ENCODE results near the gene MOGAT2. TPM values are rescaled to one million over a fixed set of nuclear protein-coding genes. Genes with fewer than 3 reads are reported as not detected.

The MOGAT2 gene
- total RNA-seq, 1 experiment from 2014 or later, result 0.12 TPM

GRCh38 chr11:75777461-75778110 is 59.9 kb downstream of the MOGAT2 start:
- peaks cover 0 to 14% of the 10 kb centered on the region in 2 experiments; a peak in 2 of 4 replicates for H3K4me1 ChIP-seq (ENCODE audit: control insufficient read depth in 1 of 2, insufficient read depth in 2 of 2, low read length in 2 of 2)
- intact Hi-C loops (cut with micrococcal nuclease), result no loop called here
- ChIA-PET POLR2A (no interaction called here), RAD21 (ENCODE audit: low non-redundant PET in 1 of 2, low total read pairs in 2 of 2, uncharacterized antibody in 2 of 2, unreplicated experiment in 2 of 2) (no interaction called here), CTCF (no interaction called here)
- no TSS peak for BruUV-seq (replicated peaks)
- H2AFZ ChIP-seq (ENCODE audit: low read depth, low read length, poor library complexity, severe bottlenecking), result no peak overlapping the region
- H3K4me2 ChIP-seq (ENCODE audit: low read length), result peak overlapping the region; percentile 55
- no peaks in the 10 kb centered on the region for H3K36me3 ChIP-seq (ENCODE audit: control insufficient read depth in 1 of 2, insufficient read depth in 2 of 2, low read length in 2 of 2)
- no peaks in the 10 kb centered on the region for H4K20me1 ChIP-seq (ENCODE audit: insufficient read depth)
- no peak overlapping the region for H3K9ac ChIP-seq (ENCODE audit: low read length)
- H3K27ac ChIP-seq (ENCODE audit: low read depth, low read length), result no peak overlapping the region
- TF ChIP-seq ZNF274 (IDR thresholded peaks at IDR 0.05; ENCODE audit: low read depth, low read length) (no peak), ZBTB33 (IDR thresholded peaks at IDR 0.05; ENCODE audit: extremely low read depth, insufficient replicate concordance, low read length) (no peak), FOSL1 (IDR thresholded peaks at IDR 0.05; ENCODE audit: low read depth) (no peak; the same call in 1 of the 2 replicates), EZH2 (IDR thresholded peaks at IDR 0.05) (no peak), CTCF (IDR thresholded peaks at IDR 0.05 in 2 of 3, conservative IDR thresholded peaks at IDR 0.05 in 1 of 3; ENCODE audit: borderline replicate concordance in 1 of 3, insufficient read depth in 1 of 3, low read depth in 2 of 3, low read length in 2 of 3) (no peak), RAD21 (IDR thresholded peaks at IDR 0.05; ENCODE audit: low read depth) (no peak), YY1 (IDR thresholded peaks at IDR 0.05; ENCODE audit: extremely low read depth, insufficient replicate concordance, low read depth, low read length) (no peak), MAX (IDR thresholded peaks at IDR 0.05) (no peak), CBX3 (IDR thresholded peaks at IDR 0.05; ENCODE audit: low read depth) (no peak), POLR2AphosphoS5 (IDR thresholded peaks at IDR 0.05; ENCODE audit: low read depth, low read length) (no peak), ATF3 (IDR thresholded peaks at IDR 0.05) (no peak), EZH2phosphoT487 (IDR thresholded peaks at IDR 0.05; ENCODE audit: borderline replicate concordance) (no peak), JUND (IDR thresholded peaks at IDR 0.05) (no peak), ELF1 (IDR thresholded peaks at IDR 0.05; ENCODE audit: borderline replicate concordance, low read depth) (no peak), ZFX (IDR thresholded peaks at IDR 0.05) (no peak), TCF7L2 (IDR thresholded peaks at IDR 0.05; ENCODE audit: borderline replicate concordance, extremely low read depth, insufficient read depth, insufficient read length) (no peak), REST (IDR thresholded peaks at IDR 0.05; ENCODE audit: low read depth) (no peak), EGR1 (IDR thresholded peaks at IDR 0.05; ENCODE audit: low read depth) (no peak), SRF (IDR thresholded peaks at IDR 0.05; ENCODE audit: low read depth) (no peak), CEBPB (IDR thresholded peaks at IDR 0.05; ENCODE audit: low read depth) (no peak)
- DNase-seq (ENCODE audit: low read depth, low spot score) (no peak), ATAC-seq (no peak)
- no peaks in the 10 kb centered on the region for H3K79me2 ChIP-seq (ENCODE audit: insufficient read depth, low read length)
- no peaks in the 10 kb centered on the region for H3K9me2 ChIP-seq (ENCODE audit: insufficient read depth)
- H3K27me3 ChIP-seq (ENCODE audit: insufficient read depth, low read length), result no peaks in the 10 kb centered on the region
- H3K4me3 ChIP-seq (replicated peaks in 1 of 2; ENCODE audit: low read depth in 1 of 2, low read length in 2 of 2), result no peak overlapping the region
- H3K9me3 ChIP-seq (ENCODE audit: control insufficient read depth in 1 of 2, insufficient read depth in 1 of 2, low read depth in 1 of 2, low read length in 2 of 2), result no peaks in the 10 kb centered on the region
